ENCODE measurements around the gene SH3BP5L. TPM values are rescaled to one million over a fixed set of nuclear protein-coding genes. Genes with fewer than 3 reads are reported as not detected.
A peak's percentile ranks its signal among the peaks of the same experiment; 100 is the strongest.

SH3BP5L gene
- total RNA-seq, 1 experiment from 2014 or later = 14.9 TPM

DNA sequence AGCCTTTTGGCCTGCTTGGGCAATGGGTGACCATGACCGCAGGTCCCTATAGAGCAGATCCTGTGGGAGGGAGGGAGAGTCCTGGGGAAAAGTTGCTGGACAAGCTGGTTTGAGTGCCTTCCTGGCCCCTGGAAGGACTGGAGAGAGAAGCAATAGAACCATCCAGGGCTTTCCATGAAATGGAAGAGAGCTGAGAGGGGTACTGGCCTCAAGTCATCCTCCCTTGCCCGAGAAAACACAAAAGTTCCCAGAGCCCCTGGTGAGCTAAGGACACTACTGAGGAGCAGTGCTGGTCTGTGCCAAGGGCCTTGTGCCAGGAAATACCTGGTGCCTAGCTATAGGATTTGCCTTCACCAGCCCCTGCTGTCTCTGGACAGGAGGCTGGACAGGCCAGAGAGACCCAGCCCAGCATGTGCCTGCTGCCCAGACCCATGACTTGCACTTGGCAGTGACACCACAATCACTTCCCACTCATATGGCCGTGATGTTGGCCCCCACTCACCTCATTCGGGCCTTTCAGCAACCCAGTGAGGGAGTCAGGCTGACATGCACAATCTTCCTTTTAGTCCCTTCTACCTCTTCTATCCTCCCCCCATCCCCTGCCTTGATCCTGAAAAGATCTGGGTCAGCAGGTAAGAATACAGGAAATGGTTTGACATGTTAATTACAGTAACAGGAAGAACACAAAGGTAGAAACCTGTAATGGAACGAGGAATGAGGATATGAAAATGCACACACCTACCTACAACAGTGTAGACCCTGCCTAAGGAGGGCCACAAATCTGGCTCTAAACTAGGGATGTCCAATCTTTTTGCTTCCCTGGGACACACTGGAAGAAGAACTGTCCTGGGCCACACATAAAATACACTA, 7.0 kb downstream of the SH3BP5L start:
- in situ Hi-C loops (cut with HindIII; ENCODE audit: low pct_unique_long_range_greater_than_20kb, low sequenced_read_pairs) = no loop called here
- no peak for DNase-seq (ENCODE audit: low read depth, low spot score)

DNA sequence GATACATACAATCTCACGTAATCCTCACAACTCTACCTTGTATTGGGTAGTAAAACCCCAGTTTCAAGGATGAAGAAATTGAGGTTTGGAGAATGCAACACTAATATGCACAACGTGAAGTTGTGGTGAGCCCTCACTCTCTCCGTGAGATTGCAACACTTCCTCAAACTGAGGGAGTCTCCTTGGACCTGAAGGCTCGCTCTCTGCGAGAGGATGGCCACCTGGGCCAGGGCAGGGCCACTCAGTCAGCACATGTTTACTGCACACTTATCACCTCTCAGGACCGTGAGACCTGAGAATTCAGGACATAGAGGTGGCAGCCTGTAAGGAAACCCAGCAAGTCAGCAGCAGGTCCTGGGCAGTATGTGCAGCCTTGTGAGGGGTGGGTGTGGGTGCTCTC, 8.7 kb downstream of the SH3BP5L start:
- DNase-seq (ENCODE audit: low read depth, low spot score) = no peak
- in situ Hi-C loops (cut with HindIII; ENCODE audit: low pct_unique_long_range_greater_than_20kb, low sequenced_read_pairs) = no loop called here

DNA sequence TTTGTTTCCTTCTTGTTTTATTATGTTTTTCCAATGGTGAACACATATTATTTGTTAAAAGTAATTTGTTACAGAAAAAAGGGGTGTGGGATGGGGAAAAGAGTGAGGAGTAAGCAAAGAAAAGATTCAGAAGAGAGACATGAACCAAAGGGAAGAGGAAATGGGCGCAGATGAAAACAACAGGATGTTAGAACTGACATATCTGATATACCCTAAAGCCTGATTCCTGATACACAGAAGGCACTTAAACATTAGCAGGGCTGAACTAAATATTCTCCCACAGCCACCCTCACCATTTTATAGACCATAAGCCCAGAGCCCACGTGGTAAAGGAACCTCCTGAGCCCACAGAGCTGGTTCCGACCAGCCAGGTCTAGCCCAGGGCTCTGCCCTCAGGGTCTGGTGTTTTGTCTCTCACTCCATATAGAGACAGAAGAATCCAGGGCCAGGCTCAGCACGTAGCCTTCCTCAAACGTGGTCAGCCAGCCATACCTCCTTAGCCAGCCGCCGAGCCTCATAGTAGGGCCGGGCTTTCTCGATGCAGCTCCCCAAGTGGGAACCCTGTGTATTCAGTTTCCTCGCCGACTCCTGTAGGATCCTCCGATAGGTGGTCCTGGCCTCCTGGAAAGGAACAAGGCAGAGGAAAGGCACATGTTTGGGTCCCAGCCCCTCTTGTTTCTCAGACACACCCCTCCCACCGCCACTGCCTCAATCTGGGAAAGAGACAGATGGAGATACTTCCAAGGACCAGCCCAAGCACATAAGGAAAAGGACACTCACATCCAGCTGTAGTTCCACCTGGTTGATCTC, 9.5 kb downstream of the SH3BP5L start:
- in situ Hi-C loops (cut with HindIII; ENCODE audit: low pct_unique_long_range_greater_than_20kb, low sequenced_read_pairs) = no loop called here
- DNase-seq (ENCODE audit: low read depth, low spot score) = no peak

GRCh38 chr1:248815407-248816034, 10.2 kb downstream of the SH3BP5L start:
- in situ Hi-C loops (cut with HindIII; ENCODE audit: low pct_unique_long_range_greater_than_20kb, low sequenced_read_pairs) = no loop called here
- no peak for DNase-seq (ENCODE audit: low read depth, low spot score)

- in situ Hi-C loops (cut with HindIII; ENCODE audit: low pct_unique_long_range_greater_than_20kb, low sequenced_read_pairs) = no loop called here
- no peak for DNase-seq (ENCODE audit: low read depth, low spot score)
These were observed 11.4 kb downstream of the SH3BP5L start for GRCh38 chr1:248814351-248814750.

- no peak for DNase-seq (ENCODE audit: low read depth, low spot score)
- in situ Hi-C loops (cut with HindIII; ENCODE audit: low pct_unique_long_range_greater_than_20kb, low sequenced_read_pairs) = no loop called here
These were observed 12.2 kb downstream of the SH3BP5L start for GRCh38 chr1:248813546-248813945.

- in situ Hi-C loops (cut with HindIII; ENCODE audit: low pct_unique_long_range_greater_than_20kb, low sequenced_read_pairs) = no loop called here
- no peak for DNase-seq (ENCODE audit: low read depth, low spot score)
These were observed 12.8 kb downstream of the SH3BP5L start for GRCh38 chr1:248812736-248813425.

GRCh38 chr1:248811514-248812490, 13.9 kb downstream of the SH3BP5L start:
- no peak for DNase-seq (ENCODE audit: low read depth, low spot score)
- in situ Hi-C loops (cut with HindIII; ENCODE audit: low pct_unique_long_range_greater_than_20kb, low sequenced_read_pairs) = no loop called here

- DNase-seq (ENCODE audit: low read depth, low spot score) = no peak
- in situ Hi-C loops (cut with HindIII; ENCODE audit: low pct_unique_long_range_greater_than_20kb, low sequenced_read_pairs) = no loop called here
These were observed 14.8 kb downstream of the SH3BP5L start for GRCh38 chr1:248810727-248811513.

- in situ Hi-C loops (cut with HindIII; ENCODE audit: low pct_unique_long_range_greater_than_20kb, low sequenced_read_pairs) = no loop called here
- DNase-seq (ENCODE audit: low read depth, low spot score) = no peak
These were observed 15.6 kb downstream of the SH3BP5L start for GRCh38 chr1:248810000-248810726.

DNA sequence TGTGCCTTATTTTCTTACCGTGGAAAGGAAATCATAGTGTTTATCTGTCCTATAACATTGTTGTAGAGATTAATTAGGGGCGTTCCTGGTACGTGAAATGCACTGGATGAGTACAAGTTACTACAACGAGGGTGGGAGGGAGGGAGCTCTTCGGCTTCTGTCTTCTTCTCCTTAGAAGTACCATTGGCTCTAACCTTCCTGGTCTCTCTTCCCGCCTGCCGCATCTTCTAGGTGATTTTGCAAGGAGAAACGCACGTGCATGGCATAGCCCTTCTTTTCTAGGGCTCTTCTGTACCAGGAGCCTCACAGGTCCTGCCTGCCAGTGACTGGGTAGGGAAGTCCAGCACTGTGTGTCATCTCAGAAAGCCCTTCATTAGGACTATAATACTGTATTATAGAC, 16.8 kb downstream of the SH3BP5L start:
- in situ Hi-C loops (cut with HindIII; ENCODE audit: low pct_unique_long_range_greater_than_20kb, low sequenced_read_pairs) = no loop called here
- no peak for DNase-seq (ENCODE audit: low read depth, low spot score)

DNA sequence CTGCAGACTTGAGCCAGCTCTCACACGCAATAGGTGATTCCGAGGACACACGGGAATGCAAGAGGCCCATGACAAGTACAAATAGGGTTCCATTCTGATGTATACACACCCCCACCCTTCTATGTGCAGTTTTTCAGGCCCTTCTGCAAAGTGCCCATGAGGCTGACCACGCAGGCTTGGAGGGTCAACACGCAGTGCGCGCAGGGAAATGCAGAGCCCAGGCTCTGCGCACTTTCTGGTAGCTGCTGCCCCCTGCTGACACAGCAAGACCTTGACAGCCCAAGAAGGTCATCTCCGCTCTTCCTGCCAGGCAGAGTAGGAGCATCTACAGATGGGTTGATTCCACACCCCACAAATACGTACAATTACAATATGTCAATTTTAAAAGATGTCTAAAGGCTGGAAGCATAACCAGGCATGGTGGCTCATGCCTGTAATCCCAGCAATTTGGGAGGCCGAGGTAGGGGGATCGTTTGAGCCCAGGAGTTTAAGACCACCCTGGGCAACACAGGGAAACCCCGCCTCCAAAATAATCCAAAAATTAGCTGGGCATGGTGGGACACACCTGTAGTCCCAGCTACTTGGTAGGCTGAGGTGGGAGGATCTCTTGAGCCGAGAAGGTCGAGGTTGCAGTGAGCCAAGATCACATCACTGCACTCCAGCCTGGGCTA, 18.5 kb downstream of the SH3BP5L start:
- peak; percentile 75 for DNase-seq (ENCODE audit: low read depth, low spot score)
- in situ Hi-C loops (cut with HindIII; ENCODE audit: low pct_unique_long_range_greater_than_20kb, low sequenced_read_pairs) = no loop called here

DNA sequence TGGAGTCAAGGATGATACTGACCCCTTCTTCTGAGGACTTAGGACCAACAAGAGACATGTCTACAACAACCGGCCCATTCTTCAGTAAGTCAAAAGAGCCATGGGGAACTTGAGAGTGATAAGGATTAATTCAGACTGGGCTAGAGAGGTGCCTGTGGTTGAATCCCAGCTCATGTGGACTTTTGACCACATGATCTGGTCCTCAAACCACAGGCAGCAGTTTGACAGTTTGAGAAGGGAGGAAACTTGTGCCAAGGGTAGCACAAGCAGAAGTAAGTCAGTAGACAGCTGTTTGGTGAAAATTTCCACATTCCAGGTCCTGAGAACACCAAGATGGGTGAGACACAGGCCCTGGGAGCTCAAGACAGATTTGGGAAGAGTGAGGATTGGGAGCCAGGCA, 19.8 kb downstream of the SH3BP5L start:
- no peak for DNase-seq (ENCODE audit: low read depth, low spot score)
- in situ Hi-C loops (cut with HindIII; ENCODE audit: low pct_unique_long_range_greater_than_20kb, low sequenced_read_pairs) = no loop called here

GRCh38 chr1:248804771-248805681, 20.7 kb downstream of the SH3BP5L start:
- no peak for DNase-seq (ENCODE audit: low read depth, low spot score)
- in situ Hi-C loops (cut with HindIII; ENCODE audit: low pct_unique_long_range_greater_than_20kb, low sequenced_read_pairs) = no loop called here
